Measurements from ENCODE around the gene HTR3C.

The HTR3C gene

DNA sequence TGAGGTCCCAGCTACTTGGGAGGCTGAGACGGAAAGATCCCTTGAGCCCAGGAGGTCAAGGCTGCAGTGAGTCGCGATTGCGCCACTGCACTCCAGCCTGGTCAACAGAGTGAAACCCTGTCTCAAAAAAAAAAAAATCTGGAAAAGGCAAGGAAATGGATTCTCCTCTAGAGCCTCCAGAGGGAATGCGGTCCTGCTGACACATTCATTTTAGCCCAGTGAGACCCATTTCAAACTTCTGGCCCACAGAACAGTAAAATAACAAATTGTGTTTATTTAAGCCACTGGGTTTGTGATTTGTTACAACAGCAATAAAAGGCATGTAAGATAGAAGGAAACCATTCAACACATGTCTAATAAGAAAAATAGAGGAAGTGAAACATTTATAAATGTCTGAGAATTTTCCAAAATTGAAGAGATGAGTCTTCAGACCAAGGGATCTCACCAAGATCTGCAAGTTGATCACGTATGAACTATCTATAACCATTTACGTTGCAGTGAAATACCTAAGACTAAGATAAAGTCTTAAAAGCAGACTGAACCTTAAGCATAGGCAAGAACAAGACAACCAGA, 44.0 kb downstream of the HTR3C start, which contains the start of gene HTR3E:
TSS of gene HTR3E (plus strand) at position 254 of the 573 bp plus-strand sequence. CDS start 466 bp downstream, outside the sequence.
- no peak for DNase-seq

DNA sequence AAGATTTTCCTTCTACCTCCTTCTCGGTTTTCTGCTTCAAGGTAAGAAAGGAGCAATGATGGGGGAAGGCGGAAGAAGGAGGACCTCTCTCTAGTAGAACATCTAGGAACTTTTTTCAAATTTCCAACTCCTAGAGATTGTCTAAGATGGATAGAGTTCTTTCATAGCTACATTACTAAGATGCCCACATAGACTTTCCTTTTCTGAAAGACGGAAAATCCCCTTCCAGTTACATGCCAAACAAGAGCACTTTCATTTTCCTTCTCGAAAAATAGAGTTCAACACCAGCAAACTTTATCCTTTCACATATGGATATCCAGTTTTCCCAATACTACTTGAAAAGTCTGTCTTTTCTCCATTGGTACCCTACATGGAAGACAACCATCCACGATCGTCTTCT, 44.7 kb downstream of the HTR3C start:
- DNase-seq: no peak

DNA sequence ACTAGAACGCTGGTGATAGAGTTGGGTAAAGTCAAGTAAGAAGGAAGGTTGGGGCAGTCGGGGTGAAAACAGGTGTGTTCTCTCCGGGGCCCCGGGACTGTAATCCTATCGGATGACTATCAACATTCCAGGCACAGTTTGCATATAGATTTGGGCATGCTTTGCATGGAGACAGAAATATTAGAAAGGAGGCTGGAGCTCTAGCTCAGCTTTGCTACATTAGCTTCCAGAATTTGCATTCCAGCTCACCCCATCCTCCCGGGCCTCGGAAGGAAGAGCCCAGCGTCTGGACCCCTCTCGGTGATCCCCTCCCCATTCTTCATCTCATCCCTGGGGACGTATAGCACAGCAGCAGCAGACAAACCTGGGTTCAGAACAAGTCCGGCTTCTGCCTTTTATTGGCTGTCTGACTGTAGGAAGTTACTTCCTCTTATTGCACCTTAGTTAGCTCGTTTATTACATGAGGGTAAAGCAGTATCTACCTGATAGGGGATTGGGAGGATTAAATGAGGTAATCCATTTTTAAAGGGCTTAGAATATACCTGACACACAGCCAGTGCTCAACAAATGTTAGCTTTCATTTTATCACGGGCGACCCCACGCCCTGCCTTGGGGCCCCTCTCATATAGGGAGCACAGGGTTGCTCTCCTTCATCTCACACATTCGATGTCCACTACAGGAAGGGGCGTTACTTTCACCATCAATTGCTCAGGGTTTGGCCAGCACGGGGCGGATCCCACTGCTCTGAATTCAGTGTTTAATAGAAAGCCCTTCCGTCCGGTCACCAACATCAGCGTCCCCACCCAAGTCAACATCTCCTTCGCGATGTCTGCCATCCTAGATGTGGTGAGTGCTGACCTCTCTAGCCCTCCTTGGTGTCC, 47.2 kb downstream of the HTR3C start:
- no peak for DNase-seq

All from fibroblast of skin of right quadriceps (primary cell).